Measurements from ENCODE around the gene UBR1. TPM values are rescaled to one million over a fixed set of nuclear protein-coding genes. Genes with fewer than 3 reads are reported as not detected.
A peak's percentile ranks its signal among the peaks of the same experiment; 100 is the strongest.

UBR1 gene
- total RNA-seq, 1 experiment from 2014 or later, result 18.9 TPM

DNA sequence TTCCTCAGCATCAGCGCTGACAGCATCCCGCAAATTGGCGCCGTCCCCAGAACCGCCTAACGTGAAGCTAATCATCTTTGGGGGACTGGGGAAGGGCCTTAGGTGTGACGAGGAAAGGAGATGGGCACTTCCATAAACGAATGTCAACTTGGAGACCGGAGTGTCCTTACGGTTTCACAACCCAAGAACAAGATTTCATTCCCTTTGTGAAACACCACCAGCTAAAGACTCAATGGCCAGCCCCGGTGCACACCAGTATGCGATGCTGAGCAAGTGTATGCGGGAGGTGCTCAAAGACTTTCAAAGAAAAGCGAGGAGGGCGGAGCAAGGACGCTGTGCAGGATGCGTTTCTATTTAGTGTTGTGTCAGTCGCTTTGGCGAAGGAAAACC is 184.5 kb downstream of the UBR1 start (continued):
- no peak for TF ChIP-seq STAT6 (CRISPR knock-in tag; conservative IDR thresholded peaks at IDR 0.05; ENCODE audit: low read depth)

- TF ChIP-seq, protein P1, sequence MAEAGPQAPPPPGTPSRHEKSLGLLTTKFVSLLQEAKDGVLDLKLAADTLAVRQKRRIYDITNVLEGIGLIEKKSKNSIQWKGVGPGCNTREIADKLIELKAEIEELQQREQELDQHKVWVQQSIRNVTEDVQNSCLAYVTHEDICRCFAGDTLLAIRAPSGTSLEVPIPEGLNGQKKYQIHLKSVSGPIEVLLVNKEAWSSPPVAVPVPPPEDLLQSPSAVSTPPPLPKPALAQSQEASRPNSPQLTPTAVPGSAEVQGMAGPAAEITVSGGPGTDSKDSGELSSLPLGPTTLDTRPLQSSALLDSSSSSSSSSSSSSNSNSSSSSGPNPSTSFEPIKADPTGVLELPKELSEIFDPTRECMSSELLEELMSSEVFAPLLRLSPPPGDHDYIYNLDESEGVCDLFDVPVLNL (CRISPR knock-in tag; IDR thresholded peaks at IDR 0.05; ENCODE audit: borderline replicate concordance, low read depth), result no peak
- 0 out of 2 replicates have a peak, but pooled peaks have one; percentile 30 for TF ChIP-seq MLX (CRISPR knock-in tag; IDR thresholded peaks at IDR 0.05)
- TF ChIP-seq CREB1 (CRISPR knock-in tag; IDR thresholded peaks at IDR 0.05), result no peak
- peak; percentile 100 for TF ChIP-seq SP1 (CRISPR knock-in tag; conservative IDR thresholded peaks at IDR 0.05)
- TF ChIP-seq, protein P2, sequence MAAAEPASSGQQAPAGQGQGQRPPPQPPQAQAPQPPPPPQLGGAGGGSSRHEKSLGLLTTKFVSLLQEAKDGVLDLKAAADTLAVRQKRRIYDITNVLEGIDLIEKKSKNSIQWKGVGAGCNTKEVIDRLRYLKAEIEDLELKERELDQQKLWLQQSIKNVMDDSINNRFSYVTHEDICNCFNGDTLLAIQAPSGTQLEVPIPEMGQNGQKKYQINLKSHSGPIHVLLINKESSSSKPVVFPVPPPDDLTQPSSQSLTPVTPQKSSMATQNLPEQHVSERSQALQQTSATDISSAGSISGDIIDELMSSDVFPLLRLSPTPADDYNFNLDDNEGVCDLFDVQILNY (CRISPR knock-in tag; IDR thresholded peaks at IDR 0.05), result peak; percentile 24; the same call in 1 of the 2 replicates
- no peak for TF ChIP-seq ZSCAN18 (CRISPR knock-in tag; IDR thresholded peaks at IDR 0.05)
- TF ChIP-seq NFYB (CRISPR knock-in tag; conservative IDR thresholded peaks at IDR 0.05; ENCODE audit: low read depth), result peak; percentile 100
- TF ChIP-seq, protein P3, sequence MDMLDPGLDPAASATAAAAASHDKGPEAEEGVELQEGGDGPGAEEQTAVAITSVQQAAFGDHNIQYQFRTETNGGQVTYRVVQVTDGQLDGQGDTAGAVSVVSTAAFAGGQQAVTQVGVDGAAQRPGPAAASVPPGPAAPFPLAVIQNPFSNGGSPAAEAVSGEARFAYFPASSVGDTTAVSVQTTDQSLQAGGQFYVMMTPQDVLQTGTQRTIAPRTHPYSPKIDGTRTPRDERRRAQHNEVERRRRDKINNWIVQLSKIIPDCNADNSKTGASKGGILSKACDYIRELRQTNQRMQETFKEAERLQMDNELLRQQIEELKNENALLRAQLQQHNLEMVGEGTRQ (CRISPR knock-in tag; IDR thresholded peaks at IDR 0.05), result no peak
- ATAC-seq, result peak; percentile 98
Observed at GRCh38 chr15:42920519-42921341, 185.1 kb downstream of the UBR1 start, which contains the start of gene TTBK2. Gene TTBK2, minus strand, starts transcription at chr15:42920778. Its CDS starts 42,161 bp downstream, at chr15:42878617.

DNA sequence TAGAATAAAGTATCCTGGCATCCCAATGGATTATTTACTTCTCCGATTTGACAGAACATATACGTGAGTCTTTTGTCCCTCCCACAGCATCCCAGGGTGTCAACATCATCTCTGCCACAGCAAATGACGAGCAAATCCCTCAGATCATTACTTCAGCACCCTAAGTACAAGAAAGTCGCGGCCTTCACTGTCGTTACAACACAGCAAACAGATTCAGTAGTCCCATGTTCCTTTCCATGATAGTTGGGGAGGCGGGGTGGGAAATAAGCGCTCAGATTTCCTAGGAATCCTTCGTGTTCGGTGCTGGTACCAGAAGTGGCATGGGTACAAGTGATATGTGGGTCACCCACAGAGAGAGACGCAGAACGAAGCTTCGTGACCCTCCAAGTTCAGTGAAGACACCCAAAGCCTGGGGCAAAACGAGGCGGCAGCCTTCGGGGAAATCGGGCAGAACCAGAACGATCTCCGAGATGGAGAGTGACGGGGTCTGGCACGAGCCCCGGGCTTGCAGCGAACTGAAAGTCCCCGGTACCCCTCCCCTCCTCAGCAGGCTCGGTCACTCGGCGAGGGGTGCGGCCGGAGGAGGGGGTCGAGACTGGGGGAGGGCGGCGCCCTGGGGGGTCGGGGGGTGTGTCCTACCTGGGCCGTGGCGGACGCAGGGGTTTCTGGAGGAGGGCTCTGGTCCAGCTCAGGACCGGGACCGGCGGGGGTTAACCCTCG is 185.9 kb downstream of the UBR1 start:
- ChIA-PET POLR2A (interaction anchor here (0.5 kb wide), 1 partner anchor 17 kb away, joined by 4 read pairs; no protein-coding TSS in a partner anchor), CTCF (interaction anchor here (2.2 kb wide), 1 partner anchor 119 kb away, joined by 7 read pairs; no protein-coding TSS in a partner anchor)
- H3K4me1 Mint-ChIP-seq, result peaks cover 14% of the 10 kb centered on the region
- peak; percentile 59 for DNase-seq (ENCODE audit: low spot score)
- peaks cover 4% of the 10 kb centered on the region; the same call in 1 of the 2 replicates for H3K9me3 Mint-ChIP-seq
- peak; percentile 3; the same call in 1 of the 2 replicates for ATAC-seq
- peak overlapping the region; percentile 98 for H3K4me3 Mint-ChIP-seq
- H3K36me3 Mint-ChIP-seq, result no peaks in the 10 kb centered on the region
- H3K27ac Mint-ChIP-seq, result peak overlapping the region; percentile 93
- H3K27me3 Mint-ChIP-seq (ENCODE audit: low read depth), result peaks cover 15% of the 10 kb centered on the region
- no peak for TF ChIP-seq PRRX2 (CRISPR knock-in tag; IDR thresholded peaks at IDR 0.05)
- TF ChIP-seq ATF3 (CRISPR knock-in tag; conservative IDR thresholded peaks at IDR 0.05), result no peak
- TF ChIP-seq ZNF416 (CRISPR knock-in tag; IDR thresholded peaks at IDR 0.05), result no peak
- TF ChIP-seq FOXP4 (CRISPR knock-in tag; IDR thresholded peaks at IDR 0.05), result no peak

More at GRCh38 chr15:42920519-42921341, 185.1 kb downstream of the UBR1 start, which contains the start of gene TTBK2:
- CTCF ChIA-PET, result interaction anchor here (2.2 kb wide), 1 partner anchor 120 kb away, joined by 7 read pairs; no protein-coding TSS in a partner anchor
- no peaks in the 10 kb centered on the region for H3K36me3 Mint-ChIP-seq
- H3K4me3 Mint-ChIP-seq, result peak within 1 kb of the TSS; percentile 98
- peak; percentile 98 for DNase-seq (ENCODE audit: low spot score)
- H3K4me1 Mint-ChIP-seq, result peaks cover 14% of the 10 kb centered on the region
- peak within 1 kb of the TSS; percentile 93 for H3K27ac Mint-ChIP-seq
- peaks cover 15% of the 10 kb centered on the region for H3K27me3 Mint-ChIP-seq (ENCODE audit: low read depth)
- peaks cover 4% of the 10 kb centered on the region; the same call in 1 of the 2 replicates for H3K9me3 Mint-ChIP-seq
- POLR2A ChIA-PET, result interaction anchor here (0.5 kb wide), 2 partner anchors 18 to 195 kb away, joined by 3 to 4 read pairs; no protein-coding TSS in a partner anchor
